HCT116 (cell line): Measurements from ENCODE around the gene SPACDR. TPM values are rescaled to one million over a fixed set of nuclear protein-coding genes. Genes with fewer than 3 reads are reported as not detected.
A peak's percentile ranks its signal among the peaks of the same experiment; 100 is the strongest.

Source experiments
- ATAC-seq: fragments of 200-7000 bp; cut with Tn5 transposase; 2 replicates; pipeline ENCODE4 v1.9.1; 2020; ENCODE audit warnings: mild to moderate bottlenecking, moderate library complexity
- Bru-seq: library from RNA; stranded (reverse); fragments of 400-500 nt; gene quantifications from one replicate; lab custom pipeline; 2021; lab: Mats Ljungman, UMichigan
- BruChase-seq, 2 experiments: library from RNA; stranded (reverse); fragments of 400-500 nt; gene quantifications; one replicate each; lab custom pipeline; 2021; lab: Mats Ljungman, UMichigan
- BruUV-seq: library from RNA; stranded (reverse); fragments of 400-500 nt; replicated peaks from 2 replicates; lab custom pipeline; 2021; lab: Mats Ljungman, UMichigan
- CTCF ChIA-PET: fragments of 300-600 bp; sonication (Branson Sonifier 250); formaldehyde crosslinking; loops from one replicate; lab custom pipeline; 2021; ENCODE audit warnings: antibody characterized with exemption; lab: Charles Lee
- POLR2A ChIA-PET: fragments of 300-600, 350-600 bp; sonication (Branson Sonifier 250); formaldehyde crosslinking; loops from one replicate; lab custom pipeline; 2021; ENCODE audit warnings: antibody characterized with exemption; lab: Charles Lee
- RAD21 ChIA-PET, 2 experiments: fragments of 300-600 bp; sonication (Branson Sonifier 250); formaldehyde crosslinking; loops; one replicate each; lab custom pipeline; 2023; ENCODE audit warnings: low total read pairs in 2 of 2; ENCODE audit not compliant: uncharacterized antibody in 2 of 2, unreplicated experiment in 2 of 2, low non-redundant PET in 1 of 2; lab: Charles Lee
- DNase-seq: peaks from one replicate; pipeline ENCODE4 v3.0.0-alpha.2; 2010; ENCODE audit warnings: low read depth, low spot score
- H2AFZ ChIP-seq: fragments of 200-600 bp; shearing (Covaris generic), sonication (generic); 2 replicates; pipeline ENCODE4 v1.6.1; 2017; ENCODE audit warnings: low read depth, mixed run types, mixed read lengths, antibody characterized with exemption, low read length; ENCODE audit not compliant: poor library complexity, severe bottlenecking
- H3K27ac ChIP-seq: 2 replicates; pipeline ENCODE4 v1.5.1; 2012; ENCODE audit warnings: low read depth, low read length
- H3K27me3 ChIP-seq: fragments of 200-600 bp; sonication (generic); 2 replicates; pipeline ENCODE4 v1.6.1; 2016; ENCODE audit warnings: mixed run types, low read length, mixed read lengths; ENCODE audit not compliant: insufficient read depth
- H3K36me3 ChIP-seq, 2 experiments: fragments of 200-500 bp in 1 of 2; fragments of 200-600 bp in 1 of 2; sonication (Bioruptor generic) in 1 of 2; sonication (generic) in 1 of 2; 2 replicates each; pipeline versions ENCODE4 v1.5.1 to v1.6.1; 2014 to 2016; ENCODE audit warnings: low read length in 2 of 2, inconsistent platforms in 1 of 2, mixed read lengths in 1 of 2, mixed run types in 1 of 2; ENCODE audit not compliant: insufficient read depth in 2 of 2, control insufficient read depth in 1 of 2
- H3K4me1 ChIP-seq, 2 experiments: fragments of 200-600 bp in 1 of 2; sonication (generic) in 1 of 2; 2 replicates each; pipeline versions ENCODE4 v1.5.1 to v1.6.1; 2012 to 2017; ENCODE audit warnings: low read length in 2 of 2, inconsistent platforms in 1 of 2, mild to moderate bottlenecking in 1 of 2, mixed read lengths in 1 of 2, mixed run types in 1 of 2, moderate library complexity in 1 of 2; ENCODE audit not compliant: insufficient read depth in 2 of 2, control insufficient read depth in 1 of 2
- H3K4me2 ChIP-seq: fragments of 200-600 bp; sonication (generic); 2 replicates; pipeline ENCODE4 v1.6.1; 2017; ENCODE audit warnings: mixed run types, low read length, mixed read lengths
- H3K4me3 ChIP-seq, 2 experiments: fragments of 200-600 bp in 1 of 2; sonication (generic) in 1 of 2; replicated peaks in 1 of 2; 2 replicates each; pipeline ENCODE4 v1.5.1; 2011 to 2016; ENCODE audit warnings: low read length in 2 of 2, control low read depth in 1 of 2, low read depth in 1 of 2, mild to moderate bottlenecking in 1 of 2, mixed read lengths in 1 of 2, mixed run types in 1 of 2
- H3K79me2 ChIP-seq: fragments of 200-600 bp; sonication (generic); 2 replicates; pipeline ENCODE4 v1.6.1; 2017; ENCODE audit warnings: mild to moderate bottlenecking, mixed run types, low read length, moderate library complexity, mixed read lengths; ENCODE audit not compliant: insufficient read depth
- H3K9ac ChIP-seq: fragments of 200-600 bp; sonication (generic); 2 replicates; pipeline ENCODE4 v1.6.1; 2016; ENCODE audit warnings: low read length, mixed read lengths
- H3K9me2 ChIP-seq: fragments of 200-600 bp; sonication (generic), shearing (Covaris generic); 2 replicates; pipeline ENCODE4 v1.6.1; 2017; ENCODE audit warnings: mixed run types, mild to moderate bottlenecking, moderate library complexity; ENCODE audit not compliant: insufficient read depth
- H3K9me3 ChIP-seq, 2 experiments: fragments of 200-500 bp in 1 of 2; fragments of 200-600 bp in 1 of 2; sonication (Bioruptor generic) in 1 of 2; sonication (generic) in 1 of 2; 2 replicates each; pipeline ENCODE4 v1.6.1; 2014 to 2017; ENCODE audit warnings: low read length in 2 of 2, mixed read lengths in 2 of 2, inconsistent platforms in 1 of 2, low read depth in 1 of 2, mild to moderate bottlenecking in 1 of 2, mixed run types in 1 of 2, moderate library complexity in 1 of 2; ENCODE audit not compliant: control insufficient read depth in 1 of 2, insufficient read depth in 1 of 2
- H4K20me1 ChIP-seq: fragments of 200-600 bp; sonication (generic), shearing (Covaris generic); 2 replicates; pipeline ENCODE4 v1.6.1; 2017; ENCODE audit warnings: mixed run types, mild to moderate bottlenecking, moderate library complexity; ENCODE audit not compliant: insufficient read depth
- ATF3 ChIP-seq: IDR thresholded peaks from 2 replicates; pipeline ENCODE4 v1.6.1; 2012
- CBX3 ChIP-seq: IDR thresholded peaks from 2 replicates; pipeline ENCODE4 v1.6.1; 2012; ENCODE audit warnings: low read depth
- CEBPB ChIP-seq: IDR thresholded peaks from 2 replicates; pipeline ENCODE4 v1.6.1; 2012; ENCODE audit warnings: low read depth
- CTCF ChIP-seq, 3 experiments: fragments of 200-600 bp in 1 of 3; sonication (generic) in 1 of 3; IDR thresholded peaks in 2 of 3; conservative IDR thresholded peaks in 1 of 3; 2 replicates each; pipeline ENCODE4 v1.5.1; 2012 to 2017; ENCODE audit warnings: low read depth in 2 of 3, low read length in 2 of 3, antibody characterized with exemption in 1 of 3, borderline replicate concordance in 1 of 3, control low read depth in 1 of 3, mild to moderate bottlenecking in 1 of 3, mixed read lengths in 1 of 3, mixed run types in 1 of 3, moderate library complexity in 1 of 3; ENCODE audit not compliant: insufficient read depth in 1 of 3
- EGR1 ChIP-seq: IDR thresholded peaks from 2 replicates; pipeline ENCODE4 v1.6.1; 2012; ENCODE audit warnings: low read depth
- ELF1 ChIP-seq: IDR thresholded peaks from 2 replicates; pipeline ENCODE4 v1.6.1; 2012; ENCODE audit warnings: low read depth, borderline replicate concordance
- EZH2 ChIP-seq: fragments of 200-600 bp; sonication (generic); IDR thresholded peaks from 2 replicates; pipeline ENCODE4 v1.6.1; 2017; ENCODE audit warnings: antibody characterized with exemption, mixed run types
- FOSL1 ChIP-seq: IDR thresholded peaks from 2 replicates; pipeline ENCODE4 v1.6.1; 2012; ENCODE audit warnings: low read depth
- MAX ChIP-seq: IDR thresholded peaks from 2 replicates; pipeline ENCODE4 v1.6.1; 2012
- POLR2A ChIP-seq: IDR thresholded peaks from 2 replicates; pipeline ENCODE4 v1.7.0; 2011; ENCODE audit warnings: borderline replicate concordance; ENCODE audit not compliant: insufficient read depth, insufficient read length; ENCODE audit errors: extremely low read depth
- POLR2AphosphoS5 ChIP-seq: IDR thresholded peaks from 2 replicates; pipeline ENCODE4 v1.6.1; 2011; ENCODE audit warnings: mild to moderate bottlenecking, low read depth, low read length, moderate library complexity
- RAD21 ChIP-seq: IDR thresholded peaks from 2 replicates; pipeline ENCODE4 v1.6.1; 2012; ENCODE audit warnings: low read depth, mild to moderate bottlenecking
- SP1 ChIP-seq: IDR thresholded peaks from 2 replicates; pipeline ENCODE4 v1.6.1; 2012; ENCODE audit warnings: low read depth
- SRF ChIP-seq: IDR thresholded peaks from 2 replicates; pipeline ENCODE4 v1.6.1; 2012; ENCODE audit warnings: low read depth
- TCF7L2 ChIP-seq: IDR thresholded peaks from 2 replicates; pipeline ENCODE4 v1.7.0; 2011; ENCODE audit warnings: borderline replicate concordance, inconsistent platforms; ENCODE audit not compliant: insufficient read depth, insufficient read length; ENCODE audit errors: extremely low read depth
- YY1 ChIP-seq: IDR thresholded peaks from 2 replicates; pipeline ENCODE4 v1.6.1; 2011; ENCODE audit warnings: low read length, low read depth, moderate library complexity, mild to moderate bottlenecking; ENCODE audit not compliant: insufficient replicate concordance; ENCODE audit errors: extremely low read depth
- ZBTB33 ChIP-seq: IDR thresholded peaks from 2 replicates; pipeline ENCODE4 v1.6.1; 2011; ENCODE audit warnings: mild to moderate bottlenecking, low read length, moderate library complexity; ENCODE audit not compliant: insufficient replicate concordance; ENCODE audit errors: extremely low read depth
- intact Hi-C: fragments of 100-400 bp; cut with micrococcal nuclease; formaldehyde crosslinking; loops from 2 replicates; pipeline ENCODE4 v1.10.0; 2022
- long read RNA-seq: library from polyadenylated mRNA; unstranded; transcript quantifications from one replicate; pipeline ENCODE4 v2.0.0, GENCODE V29; 2021; ENCODE audit not compliant: unreplicated experiment
- polyA plus RNA-seq: library from polyadenylated mRNA; unstranded; fragments of >200 nt; gene quantifications from 2 replicates; pipeline ENCODE4 v1.2.1, GENCODE V29; 2012; ENCODE audit warnings: missing spikeins
- total RNA-seq: library from RNA; stranded (reverse); gene quantifications from one replicate; pipeline ENCODE4 v1.2.1, GENCODE V29; 2021; ENCODE audit not compliant: unreplicated experiment

SPACDR gene
- total RNA-seq (1.7 TPM), Bru-seq, nascent RNA (percentile 29 among the genes with signal in this experiment), BruChase-seq, experiment 1, labeled RNA remaining after a 6-hour chase (percentile 44 among the genes with signal in this experiment), BruChase-seq, experiment 2, labeled RNA remaining after a 2-hour chase (percentile 45 among the genes with signal in this experiment)
- polyA plus RNA-seq: 1.1 TPM in 2 replicates
- long read RNA-seq: 0 reads

GRCh38 chr7:100464210-100464660 lies at the start of gene SPACDR:
Gene SPACDR, minus strand, starts transcription at chr7:100464260. Its CDS starts 235 bp downstream, at chr7:100464025.
- Histone ChIP-seq H3K4me1 (peaks cover 0 to 12% of the 10 kb centered on the region in 2 experiments; a peak in 2 of 4 replicates), H2AFZ (no peak within 1 kb of the TSS), H3K4me3 (no peak within 1 kb of the TSS), H3K9me2 (no peaks in the 10 kb centered on the region), H3K4me2 (no peak within 1 kb of the TSS), H3K79me2 (no peaks in the 10 kb centered on the region), H3K9ac (no peak within 1 kb of the TSS), H3K36me3 (no peaks in the 10 kb centered on the region), H3K9me3 (no peaks in the 10 kb centered on the region), H4K20me1 (no peaks in the 10 kb centered on the region), H3K27me3 (no peaks in the 10 kb centered on the region), H3K27ac (no peak within 1 kb of the TSS)
- DNase-seq (no peak), ATAC-seq (no peak)
- ChIA-PET POLR2A (interaction anchor here (1.5 kb wide), 1 partner anchor 122 kb away, joined by 6 read pairs; the partner anchor contains the start of genes FBXO24 and LRCH4), RAD21 (no interaction called here), CTCF (interaction anchor here (2.4 kb wide), 1 partner anchor 122 kb away, joined by 7 read pairs; the partner anchor contains the start of genes FBXO24 and LRCH4)
- no TSS peak for BruUV-seq
- TF ChIP-seq TCF7L2 (no peak), CBX3 (no peak), ELF1 (no peak), EGR1 (no peak), EZH2 (no peak), ZBTB33 (no peak), CTCF (IDR thresholded peaks at IDR 0.05 in 2 of 3, conservative IDR thresholded peaks at IDR 0.05 in 1 of 3; ENCODE audit: borderline replicate concordance in 1 of 3, insufficient read depth in 1 of 3, low read depth in 2 of 3, low read length in 2 of 3) (no peak), POLR2AphosphoS5 (no peak), SP1 (no peak), SRF (no peak), CEBPB (no peak), ATF3 (no peak), POLR2A (no peak), YY1 (no peak), FOSL1 (no peak), MAX (no peak), RAD21 (no peak)
- intact Hi-C loops: no loop called here
